HUDEP-2 (cell line): ENCODE data around the gene JAKMIP1.

Experiments
- DNase-seq, 76 experiments: peaks; one replicate each; lab custom pipeline; 2025; ENCODE audit not compliant: unreplicated experiment in 76 of 76; lab: John Stamatoyannopoulos, UW

JAKMIP1 gene

DNA sequence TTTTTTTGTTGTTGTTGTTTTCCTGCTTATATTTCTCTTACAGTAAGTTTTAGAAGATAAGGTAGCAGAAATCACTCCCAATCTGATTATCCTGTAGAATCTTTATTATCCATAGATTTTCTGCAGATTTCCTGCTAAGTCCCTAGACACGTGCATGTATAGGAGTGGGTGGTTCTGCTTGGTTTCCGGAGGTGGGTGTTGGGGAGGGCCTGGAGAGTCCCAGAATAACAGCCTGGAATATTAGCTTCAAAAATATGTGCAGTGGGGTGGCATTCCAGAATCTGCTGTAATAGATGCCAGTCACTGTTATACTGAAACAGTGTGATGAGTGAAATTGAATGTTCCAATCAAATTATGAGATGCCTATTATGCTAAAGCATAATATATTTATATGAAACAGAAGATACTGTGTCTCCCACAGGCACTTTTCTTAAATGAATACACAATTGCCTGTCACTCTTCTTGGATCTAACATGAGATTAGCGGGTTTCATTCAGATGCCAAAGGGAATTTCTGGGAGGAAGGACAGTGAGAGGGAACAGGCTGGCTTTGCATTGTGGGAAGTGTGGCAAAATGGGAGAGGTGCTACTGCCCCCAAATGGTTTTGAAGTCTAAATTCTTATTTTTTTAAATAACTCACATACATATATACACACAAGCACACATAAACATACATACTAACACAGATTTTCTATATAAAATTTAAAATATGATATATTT, 219.8 kb downstream of the JAKMIP1 start:
- no peak for DNase-seq

DNA sequence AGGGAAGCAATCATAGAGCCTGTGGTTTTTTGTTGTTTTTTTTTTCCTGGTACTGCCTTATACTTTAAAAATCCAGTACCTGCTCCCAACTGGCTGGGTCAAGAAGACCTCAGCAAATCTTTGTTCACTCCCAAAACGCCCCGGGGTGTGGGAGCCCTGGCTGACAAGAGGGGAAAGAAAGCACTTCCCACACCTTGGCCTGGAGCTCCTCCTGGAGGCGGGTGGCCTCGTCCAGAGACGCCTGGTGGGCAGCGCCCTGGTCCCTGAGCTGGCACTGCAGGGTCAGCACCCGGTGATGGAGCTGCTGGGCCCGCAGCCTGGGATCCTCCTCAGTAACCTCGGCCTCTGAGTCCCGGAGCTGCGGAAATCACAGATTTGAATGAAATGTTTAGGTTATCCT, 220.4 kb downstream of the JAKMIP1 start:
- DNase-seq: peak in 1 of 76 experiments; percentile 4

DNA sequence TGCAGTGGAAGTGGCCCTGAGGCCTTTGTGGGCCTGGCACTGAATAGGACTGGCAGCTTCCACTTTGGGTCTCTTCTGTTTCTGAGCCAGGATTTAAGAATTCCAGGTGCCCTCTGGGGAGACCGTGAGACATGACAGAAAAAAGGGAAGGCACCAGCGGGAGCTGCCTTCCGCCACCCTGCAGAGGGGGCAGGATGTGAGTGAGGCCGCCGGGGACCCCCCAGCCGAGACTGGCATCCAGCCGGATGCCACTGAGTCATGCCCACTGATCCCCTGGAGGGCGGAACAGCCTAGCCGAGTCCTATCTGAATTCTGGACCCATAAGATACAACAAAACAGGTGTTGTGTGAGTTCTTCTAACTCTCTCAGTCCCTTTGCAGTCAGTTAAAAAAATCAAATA, 223.4 kb downstream of the JAKMIP1 start:
- DNase-seq: no peak

DNA sequence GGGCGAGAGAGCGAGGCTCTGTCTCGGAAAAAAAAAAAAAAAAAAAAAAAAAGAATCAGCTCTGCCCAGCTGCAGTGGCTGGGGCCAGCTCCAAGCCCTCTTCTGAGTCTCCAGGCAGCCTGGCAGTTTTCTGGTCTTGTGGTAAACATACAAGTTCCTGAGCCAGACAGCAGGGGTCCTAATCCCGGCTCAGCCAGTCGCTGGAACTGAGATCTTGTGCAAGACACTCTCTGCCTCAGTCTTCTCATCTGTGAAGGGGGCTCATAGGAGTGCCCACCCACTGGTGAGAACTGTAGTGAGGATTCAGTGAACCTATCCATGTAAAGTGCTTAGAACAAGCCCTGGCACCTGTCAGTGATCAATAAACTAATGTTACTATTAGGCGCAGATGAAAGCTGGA, 223.9 kb downstream of the JAKMIP1 start:
- DNase-seq: no peak
